Nephron (organoid): ENCODE data around the gene ADCY4.
A peak's percentile ranks its signal among the peaks of the same experiment; 100 is the strongest.

ENCODE experiments used
- H3K27ac Mint-ChIP-seq, 3 experiments: 2 replicates each; pipeline ENCODE4 v1.8.0; 2020; ENCODE audit warnings: mixed read lengths in 3 of 3, mild to moderate bottlenecking in 2 of 3, moderate library complexity in 1 of 3
- H3K27me3 Mint-ChIP-seq: 2 replicates; pipeline ENCODE4 v1.8.0; 2021; ENCODE audit warnings: low read depth, mild to moderate bottlenecking, moderate library complexity, mixed read lengths
- H3K36me3 Mint-ChIP-seq: 2 replicates; pipeline ENCODE4 v1.8.0; 2020; ENCODE audit warnings: low read depth, mixed read lengths
- H3K4me1 Mint-ChIP-seq: 2 replicates; pipeline ENCODE4 v1.8.0; 2020; ENCODE audit warnings: mixed read lengths
- H3K4me3 Mint-ChIP-seq, 3 experiments: 2 replicates each; pipeline ENCODE4 v1.8.0; 2020; ENCODE audit warnings: mild to moderate bottlenecking in 3 of 3, mixed read lengths in 3 of 3, moderate library complexity in 2 of 3
- H3K9me3 Mint-ChIP-seq: 2 replicates; pipeline ENCODE4 v1.8.0; 2020; ENCODE audit warnings: mixed read lengths
- TF ChIP-seq, protein P1 (sequence below), 3 experiments: fragments of 200-600 bp; sonication (generic); IDR thresholded peaks; one replicate each; pipeline ENCODE4 v1.5.0; 2021; ENCODE audit warnings: antibody characterized with exemption in 3 of 3; ENCODE audit not compliant: unreplicated experiment in 3 of 3

Gene ADCY4

DNA sequence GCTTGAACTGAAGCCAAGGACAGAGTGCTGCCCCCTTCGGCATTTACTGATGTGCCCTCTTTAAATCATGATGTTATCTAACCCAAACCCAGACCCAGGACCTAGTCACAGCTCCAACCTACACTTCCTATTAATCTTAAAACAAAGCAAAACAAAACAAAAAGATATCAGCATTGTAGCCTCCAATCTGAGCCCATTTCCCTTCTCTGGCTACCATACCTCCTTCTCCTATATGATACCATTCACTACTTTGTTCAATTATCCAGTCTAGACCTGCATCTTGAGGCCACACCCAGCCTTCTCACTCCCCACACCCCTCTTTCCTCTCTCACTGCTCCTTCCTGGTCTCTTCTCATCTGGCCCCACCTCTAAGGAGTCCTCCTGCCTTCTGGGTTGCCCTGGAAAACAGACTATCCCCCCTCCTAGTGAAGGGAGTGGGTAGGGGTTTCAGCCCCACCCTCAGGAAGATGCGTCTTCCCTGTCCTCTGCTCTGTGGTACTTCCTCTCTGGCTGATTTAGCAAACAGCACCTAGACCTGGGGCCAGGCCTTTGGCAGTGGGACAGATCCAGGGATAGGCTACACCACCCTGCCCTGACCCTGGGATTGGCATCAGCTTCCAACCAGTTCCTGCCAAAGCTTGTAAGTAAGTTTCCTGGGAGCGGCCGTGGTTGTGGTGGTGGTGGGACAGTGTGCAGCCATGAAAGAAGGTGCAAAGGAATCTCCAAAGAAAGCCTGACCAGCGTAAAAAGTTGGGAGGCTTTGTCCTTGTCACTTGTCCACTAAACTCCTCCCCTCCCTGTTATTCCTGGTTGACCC is 20.3 kb downstream of the ADCY4 start:
- Mint-ChIP-seq H3K36me3 (peaks cover 7% of the 10 kb centered on the region), H3K9me3 (no peaks in the 10 kb centered on the region), H3K4me1 (no peaks in the 10 kb centered on the region), H3K27me3 (peaks cover 8% of the 10 kb centered on the region), H3K4me3 (no peak overlapping the region), H3K27ac (peak overlapping the region in 1 of 3 experiments; percentile 33)
- TF ChIP-seq, protein P1, sequence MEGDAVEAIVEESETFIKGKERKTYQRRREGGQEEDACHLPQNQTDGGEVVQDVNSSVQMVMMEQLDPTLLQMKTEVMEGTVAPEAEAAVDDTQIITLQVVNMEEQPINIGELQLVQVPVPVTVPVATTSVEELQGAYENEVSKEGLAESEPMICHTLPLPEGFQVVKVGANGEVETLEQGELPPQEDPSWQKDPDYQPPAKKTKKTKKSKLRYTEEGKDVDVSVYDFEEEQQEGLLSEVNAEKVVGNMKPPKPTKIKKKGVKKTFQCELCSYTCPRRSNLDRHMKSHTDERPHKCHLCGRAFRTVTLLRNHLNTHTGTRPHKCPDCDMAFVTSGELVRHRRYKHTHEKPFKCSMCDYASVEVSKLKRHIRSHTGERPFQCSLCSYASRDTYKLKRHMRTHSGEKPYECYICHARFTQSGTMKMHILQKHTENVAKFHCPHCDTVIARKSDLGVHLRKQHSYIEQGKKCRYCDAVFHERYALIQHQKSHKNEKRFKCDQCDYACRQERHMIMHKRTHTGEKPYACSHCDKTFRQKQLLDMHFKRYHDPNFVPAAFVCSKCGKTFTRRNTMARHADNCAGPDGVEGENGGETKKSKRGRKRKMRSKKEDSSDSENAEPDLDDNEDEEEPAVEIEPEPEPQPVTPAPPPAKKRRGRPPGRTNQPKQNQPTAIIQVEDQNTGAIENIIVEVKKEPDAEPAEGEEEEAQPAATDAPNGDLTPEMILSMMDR (IDR thresholded peaks at IDR 0.05; ENCODE audit: unreplicated experiment in 3 of 3): no peak

DNA sequence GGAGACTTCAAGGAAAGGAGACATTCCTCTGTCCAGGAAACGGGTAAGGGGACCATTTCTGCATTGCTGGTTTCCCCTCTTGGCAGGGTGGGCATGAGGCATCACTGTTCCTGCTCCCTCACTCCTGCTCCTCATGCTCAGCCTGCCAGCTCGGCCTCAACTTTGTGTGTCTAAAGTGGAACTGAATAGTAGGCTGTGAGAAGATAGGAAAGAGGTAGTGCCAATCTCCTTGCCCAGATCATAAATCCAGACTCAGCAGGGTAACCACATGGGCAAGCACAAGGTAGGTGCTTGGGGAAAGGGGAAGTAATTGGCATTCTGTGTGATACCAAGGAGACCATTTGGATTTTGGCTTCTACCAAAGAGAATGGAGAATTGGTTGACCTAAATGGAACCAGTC is 21.0 kb downstream of the ADCY4 start:
- no peaks in the 10 kb centered on the region for H3K9me3 Mint-ChIP-seq
- TF ChIP-seq, protein P1 (IDR thresholded peaks at IDR 0.05; ENCODE audit: unreplicated experiment in 3 of 3): no peak
- no peaks in the 10 kb centered on the region for H3K4me1 Mint-ChIP-seq
- H3K27ac Mint-ChIP-seq: peak overlapping the region in 1 of 3 experiments; percentile 33
- peaks cover 7% of the 10 kb centered on the region for H3K36me3 Mint-ChIP-seq
- no peak overlapping the region for H3K4me3 Mint-ChIP-seq
- H3K27me3 Mint-ChIP-seq: peaks cover 4% of the 10 kb centered on the region

DNA sequence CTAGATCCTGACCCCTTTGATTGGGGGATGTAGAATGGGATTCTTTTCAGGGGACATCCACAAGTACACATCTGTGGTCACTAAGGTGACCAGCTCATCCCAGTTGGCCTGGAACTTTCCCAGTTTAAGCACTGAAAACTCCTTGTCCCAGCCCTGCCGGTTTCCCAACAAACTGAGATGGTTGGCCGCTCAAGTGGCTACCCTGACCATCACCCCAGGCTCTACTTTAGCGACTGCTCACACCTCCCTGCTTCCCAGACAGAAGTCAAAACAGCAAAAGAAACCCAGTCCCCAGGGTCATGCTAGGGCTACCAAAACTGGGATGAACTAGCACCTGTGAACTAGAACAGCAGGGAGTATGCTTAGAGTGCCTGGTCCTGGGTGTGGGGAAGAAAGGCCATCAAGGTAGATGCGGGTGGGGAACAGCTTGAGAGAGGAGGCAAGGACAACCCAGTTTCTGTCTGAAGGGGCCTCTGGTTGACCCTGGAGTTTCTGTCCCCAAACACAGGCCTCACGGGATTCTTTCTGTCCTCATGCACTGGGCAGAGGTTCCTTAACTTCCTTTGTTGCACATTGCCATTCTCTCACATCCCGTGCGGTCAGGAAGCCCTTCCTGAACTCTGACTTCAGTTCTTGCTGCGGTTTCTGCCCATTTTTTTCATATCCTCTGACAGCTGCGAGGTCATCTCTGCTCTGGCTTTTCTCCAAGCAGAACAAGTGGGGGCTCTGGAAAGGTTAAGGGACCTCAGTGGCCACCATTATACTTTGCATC is 21.9 kb downstream of the ADCY4 start:
- TF ChIP-seq, protein P1 (IDR thresholded peaks at IDR 0.05; ENCODE audit: unreplicated experiment in 3 of 3): no peak
- Mint-ChIP-seq H3K27me3 (no peaks in the 10 kb centered on the region), H3K27ac (no peak overlapping the region), H3K36me3 (peaks cover 10% of the 10 kb centered on the region), H3K9me3 (no peaks in the 10 kb centered on the region), H3K4me3 (no peak overlapping the region), H3K4me1 (peaks cover 4% of the 10 kb centered on the region)

DNA sequence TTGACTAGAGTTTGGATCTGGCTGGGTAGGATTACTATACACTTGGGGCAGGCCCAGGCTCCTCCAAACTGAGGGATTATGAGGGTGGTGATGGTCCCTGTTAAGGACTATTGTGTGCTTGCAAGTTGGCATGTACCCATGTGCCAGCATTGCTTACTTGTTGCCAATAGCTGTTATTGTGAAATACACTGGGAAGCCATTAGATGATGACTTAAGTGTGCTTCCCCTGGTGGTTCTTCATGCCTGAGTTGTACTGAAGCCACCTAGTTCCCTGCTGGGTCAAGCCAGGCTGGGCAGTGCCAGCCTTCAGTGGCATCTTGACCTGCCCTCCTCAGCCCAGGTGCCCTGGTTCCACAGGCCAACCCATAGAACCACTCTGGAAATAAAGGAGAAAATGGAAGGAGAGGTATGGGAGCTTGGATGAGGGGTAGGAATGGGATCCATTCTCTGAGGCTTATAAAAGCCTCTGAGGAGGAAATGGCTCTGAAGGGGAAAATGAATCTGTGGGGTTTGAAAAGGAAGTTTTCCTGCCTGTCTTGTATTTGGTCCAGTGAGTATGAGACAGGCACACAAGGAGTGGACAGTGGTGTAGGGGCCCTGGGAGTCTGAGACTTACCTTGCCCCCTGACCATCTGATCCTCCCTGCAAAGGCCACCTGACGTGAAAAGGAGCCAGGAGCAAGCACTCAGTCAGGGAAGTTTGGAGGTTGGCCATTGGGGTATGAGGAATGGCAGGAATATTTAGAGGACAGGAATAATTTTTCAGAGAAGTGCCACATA is 22.8 kb downstream of the ADCY4 start:
- H3K36me3 Mint-ChIP-seq: peaks cover 11% of the 10 kb centered on the region
- peaks cover 5% of the 10 kb centered on the region for H3K4me1 Mint-ChIP-seq
- no peak overlapping the region for H3K4me3 Mint-ChIP-seq
- TF ChIP-seq, protein P1 (IDR thresholded peaks at IDR 0.05; ENCODE audit: unreplicated experiment in 3 of 3): no peak
- H3K9me3 Mint-ChIP-seq: no peaks in the 10 kb centered on the region
- no peak overlapping the region for H3K27ac Mint-ChIP-seq
- H3K27me3 Mint-ChIP-seq: no peaks in the 10 kb centered on the region

DNA sequence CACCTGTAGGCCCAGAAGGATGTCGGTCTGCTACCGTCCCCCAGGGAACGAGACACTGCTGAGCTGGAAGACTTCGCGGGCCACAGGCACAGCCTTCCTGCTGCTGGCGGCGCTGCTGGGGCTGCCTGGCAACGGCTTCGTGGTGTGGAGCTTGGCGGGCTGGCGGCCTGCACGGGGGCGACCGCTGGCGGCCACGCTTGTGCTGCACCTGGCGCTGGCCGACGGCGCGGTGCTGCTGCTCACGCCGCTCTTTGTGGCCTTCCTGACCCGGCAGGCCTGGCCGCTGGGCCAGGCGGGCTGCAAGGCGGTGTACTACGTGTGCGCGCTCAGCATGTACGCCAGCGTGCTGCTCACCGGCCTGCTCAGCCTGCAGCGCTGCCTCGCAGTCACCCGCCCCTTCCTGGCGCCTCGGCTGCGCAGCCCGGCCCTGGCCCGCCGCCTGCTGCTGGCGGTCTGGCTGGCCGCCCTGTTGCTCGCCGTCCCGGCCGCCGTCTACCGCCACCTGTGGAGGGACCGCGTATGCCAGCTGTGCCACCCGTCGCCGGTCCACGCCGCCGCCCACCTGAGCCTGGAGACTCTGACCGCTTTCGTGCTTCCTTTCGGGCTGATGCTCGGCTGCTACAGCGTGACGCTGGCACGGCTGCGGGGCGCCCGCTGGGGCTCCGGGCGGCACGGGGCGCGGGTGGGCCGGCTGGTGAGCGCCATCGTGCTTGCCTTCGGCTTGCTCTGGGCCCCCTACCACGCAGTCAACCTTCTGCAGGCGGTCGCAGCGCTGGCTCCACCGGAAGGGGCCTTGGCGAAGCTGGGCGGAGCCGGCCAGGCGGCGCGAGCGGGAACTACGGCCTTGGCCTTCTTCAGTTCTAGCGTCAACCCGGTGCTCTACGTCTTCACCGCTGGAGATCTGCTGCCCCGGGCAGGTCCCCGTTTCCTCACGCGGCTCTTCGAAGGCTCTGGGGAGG is 23.9 kb downstream of the ADCY4 start, which contains the start of gene LTB4R:
Gene LTB4R (plus strand): TSS at position 857 of the 959 bp plus-strand sequence. CDS start 4,150 bp downstream, outside the sequence.
- no peak within 1 kb of the TSS for H3K4me3 Mint-ChIP-seq
- peaks cover 5% of the 10 kb centered on the region for H3K4me1 Mint-ChIP-seq
- peaks cover 21% of the 10 kb centered on the region for H3K36me3 Mint-ChIP-seq
- H3K9me3 Mint-ChIP-seq: no peaks in the 10 kb centered on the region
- TF ChIP-seq, protein P1 (IDR thresholded peaks at IDR 0.05; ENCODE audit: unreplicated experiment in 3 of 3): no peak
- no peaks in the 10 kb centered on the region for H3K27me3 Mint-ChIP-seq
- no peak within 1 kb of the TSS for H3K27ac Mint-ChIP-seq
